22Rv1 (cell line): ENCODE measurements around the gene IKZF3.

ENCODE experiments used
- ZFX ChIP-seq: fragments of 450-650 bp; IDR thresholded peaks from 2 replicates; pipeline ENCODE4 v1.6.1; 2017; ENCODE audit warnings: antibody characterized with exemption, borderline replicate concordance
- TF ChIP-seq, protein P1 (sequence below): fragments of 450-650 bp; IDR thresholded peaks from 2 replicates; pipeline ENCODE4 v1.5.1; 2017; ENCODE audit warnings: mild to moderate bottlenecking

DNA sequence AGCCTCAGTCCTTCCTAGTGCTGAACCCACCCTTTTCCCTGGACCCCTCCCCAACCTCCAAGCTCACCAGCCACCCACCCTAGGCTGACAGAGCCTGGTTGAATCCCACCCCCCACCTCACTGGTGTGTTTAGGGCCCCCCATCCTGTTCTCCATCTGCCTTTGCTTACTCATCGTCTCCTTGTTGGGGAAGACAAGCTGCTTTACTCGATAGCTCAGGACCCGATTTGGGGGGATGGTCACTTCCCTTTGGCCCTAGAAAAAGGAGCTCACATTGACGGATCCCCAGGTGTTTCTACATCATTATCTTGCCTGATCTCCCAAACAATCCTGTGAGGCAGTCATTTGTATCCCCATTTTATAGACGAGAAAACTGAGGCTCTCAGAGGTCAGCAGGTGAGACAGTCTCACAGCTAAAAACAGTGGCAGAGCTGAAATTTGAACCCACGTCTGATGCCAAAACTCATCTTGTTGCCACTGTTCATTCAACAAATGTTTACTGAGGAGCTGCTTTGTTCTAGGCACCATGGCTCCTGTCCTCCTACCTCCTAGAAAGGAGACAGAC is 44.8 kb upstream of the IKZF3 start:
- TF ChIP-seq, protein P1, sequence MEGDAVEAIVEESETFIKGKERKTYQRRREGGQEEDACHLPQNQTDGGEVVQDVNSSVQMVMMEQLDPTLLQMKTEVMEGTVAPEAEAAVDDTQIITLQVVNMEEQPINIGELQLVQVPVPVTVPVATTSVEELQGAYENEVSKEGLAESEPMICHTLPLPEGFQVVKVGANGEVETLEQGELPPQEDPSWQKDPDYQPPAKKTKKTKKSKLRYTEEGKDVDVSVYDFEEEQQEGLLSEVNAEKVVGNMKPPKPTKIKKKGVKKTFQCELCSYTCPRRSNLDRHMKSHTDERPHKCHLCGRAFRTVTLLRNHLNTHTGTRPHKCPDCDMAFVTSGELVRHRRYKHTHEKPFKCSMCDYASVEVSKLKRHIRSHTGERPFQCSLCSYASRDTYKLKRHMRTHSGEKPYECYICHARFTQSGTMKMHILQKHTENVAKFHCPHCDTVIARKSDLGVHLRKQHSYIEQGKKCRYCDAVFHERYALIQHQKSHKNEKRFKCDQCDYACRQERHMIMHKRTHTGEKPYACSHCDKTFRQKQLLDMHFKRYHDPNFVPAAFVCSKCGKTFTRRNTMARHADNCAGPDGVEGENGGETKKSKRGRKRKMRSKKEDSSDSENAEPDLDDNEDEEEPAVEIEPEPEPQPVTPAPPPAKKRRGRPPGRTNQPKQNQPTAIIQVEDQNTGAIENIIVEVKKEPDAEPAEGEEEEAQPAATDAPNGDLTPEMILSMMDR = no peak
- TF ChIP-seq ZFX = no peak
